GM12872 (cell line): ENCODE measurements around the gene KRT79.

Source experiments
- TF ChIP-seq, protein P1 (sequence below): IDR thresholded peaks from 3 replicates; pipeline ENCODE4 v1.5.1; 2011; ENCODE audit warnings: low read depth, mild to moderate bottlenecking, low read length, moderate library complexity; ENCODE audit not compliant: insufficient read depth

The KRT79 gene

DNA sequence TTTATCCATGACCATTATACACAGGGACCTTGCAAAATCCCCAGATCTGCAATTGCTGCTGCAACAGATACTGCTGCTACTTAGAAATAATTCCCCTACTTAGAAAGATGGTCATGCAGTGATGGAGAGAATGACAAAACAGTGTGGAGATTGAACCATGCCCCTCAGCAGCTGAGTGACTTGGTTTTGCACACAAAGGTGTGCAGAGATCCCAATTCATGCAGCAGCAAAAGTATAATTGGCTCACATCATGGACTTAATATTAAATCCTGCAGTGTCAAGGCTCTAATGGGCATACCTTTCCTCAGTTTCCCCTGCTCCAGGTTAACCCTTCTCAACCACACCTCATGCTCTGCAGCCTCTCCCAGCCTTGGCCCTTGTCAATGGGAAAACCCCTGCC is 17.7 kb upstream of the KRT79 start:
- TF ChIP-seq, protein P1, sequence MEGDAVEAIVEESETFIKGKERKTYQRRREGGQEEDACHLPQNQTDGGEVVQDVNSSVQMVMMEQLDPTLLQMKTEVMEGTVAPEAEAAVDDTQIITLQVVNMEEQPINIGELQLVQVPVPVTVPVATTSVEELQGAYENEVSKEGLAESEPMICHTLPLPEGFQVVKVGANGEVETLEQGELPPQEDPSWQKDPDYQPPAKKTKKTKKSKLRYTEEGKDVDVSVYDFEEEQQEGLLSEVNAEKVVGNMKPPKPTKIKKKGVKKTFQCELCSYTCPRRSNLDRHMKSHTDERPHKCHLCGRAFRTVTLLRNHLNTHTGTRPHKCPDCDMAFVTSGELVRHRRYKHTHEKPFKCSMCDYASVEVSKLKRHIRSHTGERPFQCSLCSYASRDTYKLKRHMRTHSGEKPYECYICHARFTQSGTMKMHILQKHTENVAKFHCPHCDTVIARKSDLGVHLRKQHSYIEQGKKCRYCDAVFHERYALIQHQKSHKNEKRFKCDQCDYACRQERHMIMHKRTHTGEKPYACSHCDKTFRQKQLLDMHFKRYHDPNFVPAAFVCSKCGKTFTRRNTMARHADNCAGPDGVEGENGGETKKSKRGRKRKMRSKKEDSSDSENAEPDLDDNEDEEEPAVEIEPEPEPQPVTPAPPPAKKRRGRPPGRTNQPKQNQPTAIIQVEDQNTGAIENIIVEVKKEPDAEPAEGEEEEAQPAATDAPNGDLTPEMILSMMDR: no peak

DNA sequence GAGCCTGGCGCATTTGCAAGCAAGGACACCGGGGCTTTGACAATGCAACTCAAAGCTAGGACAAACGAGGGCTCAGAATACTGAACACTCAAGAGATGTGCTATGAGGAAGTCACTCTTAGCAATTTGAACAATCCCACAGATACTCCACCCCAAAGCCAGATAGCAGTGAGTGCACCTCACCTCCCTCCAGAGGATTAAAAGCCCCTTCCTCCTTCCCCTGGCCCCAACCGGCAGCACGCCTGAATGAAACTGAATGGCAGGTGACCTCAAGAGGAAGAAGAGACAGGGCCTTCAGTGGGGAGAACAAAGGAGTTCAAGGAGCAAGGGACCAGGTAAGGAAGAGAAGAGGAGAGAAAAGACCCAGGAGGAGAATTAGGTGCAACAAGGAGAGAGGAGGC is 16.6 kb upstream of the KRT79 start:
- TF ChIP-seq, protein P1: no peak

DNA sequence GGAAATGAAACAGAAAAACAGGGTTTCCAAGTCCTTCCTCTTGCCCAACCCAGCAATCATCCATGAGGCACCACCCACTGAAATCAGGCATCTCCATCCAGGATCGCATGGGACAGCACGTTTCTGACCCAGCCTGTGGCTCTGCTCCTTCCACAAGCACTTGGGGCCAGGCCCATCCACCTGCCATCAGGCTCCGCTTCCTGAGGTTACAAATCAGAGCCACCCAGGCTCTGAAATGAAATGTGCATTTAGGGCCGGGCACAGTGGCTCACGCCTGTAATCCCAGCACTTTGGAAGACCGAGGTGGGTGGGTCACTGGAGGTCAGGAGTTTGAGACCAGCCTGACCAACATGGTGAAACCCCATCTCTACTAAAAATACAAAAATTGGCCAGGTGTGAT is 15.4 kb upstream of the KRT79 start:
- TF ChIP-seq, protein P1: no peak

DNA sequence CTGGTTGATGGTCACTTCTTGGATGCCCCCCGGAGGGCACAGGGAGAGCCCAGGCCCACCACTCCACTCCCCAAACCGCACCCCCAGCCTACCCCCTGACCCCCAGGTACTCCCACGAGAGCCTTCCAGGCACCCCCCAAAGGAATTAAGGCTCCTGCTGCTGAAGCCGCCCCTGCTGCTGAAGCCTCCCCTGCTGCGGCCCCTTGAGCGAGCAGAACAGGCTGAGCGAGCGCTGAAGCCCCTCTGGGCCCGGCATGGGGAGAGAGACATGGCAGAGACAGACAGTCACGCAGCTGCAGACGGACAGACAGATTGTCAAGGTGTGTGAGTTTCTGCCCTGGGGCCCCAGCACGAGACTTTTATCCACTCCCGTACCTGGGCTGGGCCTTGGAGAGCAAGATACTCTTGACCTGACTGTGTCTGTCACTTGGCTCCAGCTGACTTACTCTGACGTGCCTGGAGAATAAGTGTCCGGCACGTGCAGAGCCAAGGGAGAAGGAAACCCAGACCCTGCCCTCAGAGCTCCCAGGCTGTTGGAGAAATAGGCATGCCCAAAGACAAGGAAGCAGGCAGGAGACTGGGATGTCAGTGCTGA is 14.6 kb upstream of the KRT79 start, which contains the start of gene KRT78:
TSS of gene KRT78 (minus strand) at position 334 of the 595 bp plus-strand sequence. CDS start at position 270, 64 bp downstream.
- TF ChIP-seq, protein P1: no peak

DNA sequence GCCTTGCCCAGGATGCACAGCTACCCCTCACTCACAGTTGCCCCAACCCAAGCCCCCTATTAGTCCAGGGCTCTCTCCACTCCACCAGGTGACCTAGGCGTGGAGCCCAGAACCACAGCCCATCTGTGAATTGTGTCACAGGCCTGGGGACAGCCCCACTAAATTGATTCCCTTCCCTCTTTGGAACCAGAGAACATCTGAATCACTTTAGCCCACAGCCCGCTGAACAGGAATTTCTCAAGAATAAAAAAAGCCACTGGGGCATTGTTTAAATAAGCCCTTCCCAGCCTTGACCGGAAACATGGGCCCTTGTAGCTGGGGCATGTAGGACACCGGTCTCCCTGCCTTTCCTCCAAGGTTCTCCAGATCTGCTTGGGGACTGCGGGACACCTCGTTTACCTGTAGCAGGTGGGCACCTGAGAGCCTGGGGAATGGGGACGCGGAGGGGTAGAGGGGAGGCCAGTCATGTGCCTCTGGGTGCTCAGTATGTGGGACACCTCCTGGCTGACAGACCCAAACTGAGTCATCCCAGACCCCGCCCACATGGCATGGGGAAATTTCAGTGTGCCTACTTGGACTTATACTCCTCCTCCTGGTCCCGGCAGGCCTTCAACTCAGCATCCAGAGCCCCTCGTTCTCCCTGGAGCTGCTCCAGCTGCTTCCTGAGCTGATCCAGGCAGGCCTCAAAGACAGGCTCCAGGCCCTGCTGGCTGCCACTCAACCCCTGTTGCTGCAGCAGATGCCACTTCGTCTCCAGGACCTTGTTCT is 13.4 kb upstream of the KRT79 start:
- TF ChIP-seq, protein P1: no peak

DNA sequence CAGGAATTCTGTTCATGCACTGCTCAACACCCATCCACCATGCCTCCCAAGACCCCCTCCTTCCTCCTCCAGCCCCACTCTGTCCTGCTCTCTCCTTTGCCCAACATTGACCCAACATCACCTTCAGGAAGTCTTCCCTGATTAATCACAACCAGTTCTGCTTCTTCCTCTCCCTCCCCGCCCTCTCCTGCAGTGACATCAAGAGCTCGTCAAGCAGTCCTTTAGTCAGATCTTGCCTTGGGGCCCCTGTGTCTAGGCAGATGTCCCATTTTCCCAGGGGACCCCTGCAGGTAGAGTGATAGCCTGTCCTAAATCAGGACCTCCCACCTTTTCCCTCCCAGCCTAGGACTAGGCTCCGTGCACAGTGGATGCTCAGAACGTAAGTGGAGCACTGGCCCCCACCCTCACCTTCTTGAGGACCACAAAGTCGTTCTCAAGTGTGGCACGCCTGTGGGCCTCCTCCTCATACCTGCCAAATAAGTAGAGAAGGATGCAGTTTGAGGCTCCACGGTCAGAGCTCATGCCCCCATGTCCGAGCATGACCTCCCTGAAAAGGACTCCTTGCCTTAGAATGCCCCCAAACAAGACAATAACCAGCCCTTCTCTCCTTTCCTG is 12.4 kb upstream of the KRT79 start:
- TF ChIP-seq, protein P1: no peak

DNA sequence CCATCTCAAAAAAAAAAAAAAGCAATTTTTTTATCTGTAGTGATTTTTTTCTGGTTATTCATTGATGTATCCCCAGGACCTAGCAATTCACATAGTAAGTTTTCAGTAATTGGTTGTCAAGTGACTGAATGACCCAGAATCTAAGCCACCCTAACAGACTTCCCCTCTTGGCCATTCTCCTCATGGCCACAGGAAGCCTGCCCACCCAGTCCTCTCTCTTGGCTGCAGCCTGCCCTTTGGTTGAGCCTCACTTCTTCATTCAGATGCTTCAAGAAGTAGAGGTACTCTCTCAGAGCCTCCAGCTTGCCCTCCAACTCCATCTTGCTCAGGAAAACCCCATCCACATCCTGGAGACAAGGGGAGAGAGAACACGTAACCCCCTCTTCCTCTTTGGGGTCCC is 11.8 kb upstream of the KRT79 start:
- TF ChIP-seq, protein P1: no peak
